ENCODE data around the gene GALP.
"Not testable (repeated sequence)": the region's sequence is repeated elsewhere in the genome, so short reads cannot be mapped to it uniquely, and the experiment has no call there.

Gene GALP

DNA sequence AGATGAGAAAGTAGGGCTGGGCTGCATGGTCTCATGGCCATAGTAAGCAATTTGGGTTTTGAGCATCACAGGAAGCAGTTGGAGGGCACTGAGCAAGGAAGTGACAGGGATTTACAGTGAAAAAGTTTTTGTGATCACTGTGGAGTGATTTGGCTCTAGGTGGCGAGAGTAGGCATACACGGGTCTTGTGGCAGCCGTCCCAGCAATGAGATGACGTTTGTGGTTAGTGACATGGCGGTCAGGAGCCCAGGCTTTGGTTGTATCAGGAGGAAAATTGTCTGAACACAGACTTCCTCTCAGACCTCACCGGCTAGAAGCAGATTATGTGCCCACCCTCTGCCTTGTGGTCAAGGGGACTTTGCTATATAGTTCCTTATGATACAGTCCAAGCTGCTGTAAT lies 31.4 kb upstream of the GALP start:
- H3K36me3 ChIP-seq: peaks cover 10% of the 10 kb centered on the region
- no peak overlapping the region for H3K27ac ChIP-seq
- TF ChIP-seq, protein P1, sequence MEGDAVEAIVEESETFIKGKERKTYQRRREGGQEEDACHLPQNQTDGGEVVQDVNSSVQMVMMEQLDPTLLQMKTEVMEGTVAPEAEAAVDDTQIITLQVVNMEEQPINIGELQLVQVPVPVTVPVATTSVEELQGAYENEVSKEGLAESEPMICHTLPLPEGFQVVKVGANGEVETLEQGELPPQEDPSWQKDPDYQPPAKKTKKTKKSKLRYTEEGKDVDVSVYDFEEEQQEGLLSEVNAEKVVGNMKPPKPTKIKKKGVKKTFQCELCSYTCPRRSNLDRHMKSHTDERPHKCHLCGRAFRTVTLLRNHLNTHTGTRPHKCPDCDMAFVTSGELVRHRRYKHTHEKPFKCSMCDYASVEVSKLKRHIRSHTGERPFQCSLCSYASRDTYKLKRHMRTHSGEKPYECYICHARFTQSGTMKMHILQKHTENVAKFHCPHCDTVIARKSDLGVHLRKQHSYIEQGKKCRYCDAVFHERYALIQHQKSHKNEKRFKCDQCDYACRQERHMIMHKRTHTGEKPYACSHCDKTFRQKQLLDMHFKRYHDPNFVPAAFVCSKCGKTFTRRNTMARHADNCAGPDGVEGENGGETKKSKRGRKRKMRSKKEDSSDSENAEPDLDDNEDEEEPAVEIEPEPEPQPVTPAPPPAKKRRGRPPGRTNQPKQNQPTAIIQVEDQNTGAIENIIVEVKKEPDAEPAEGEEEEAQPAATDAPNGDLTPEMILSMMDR (IDR thresholded peaks at IDR 0.05): no peak
- H3K4me1 ChIP-seq (ENCODE audit: control insufficient read depth in 1 of 2, insufficient read depth in 1 of 2, low read depth in 1 of 2, low read length in 1 of 2): peaks cover 11 to 17% of the 10 kb centered on the region in 2 experiments
- H3K9me3 ChIP-seq: no peaks in the 10 kb centered on the region
- no peak overlapping the region for H3K4me3 ChIP-seq (ENCODE audit: low read depth in 1 of 2, low read length in 1 of 2)
- H3K27me3 ChIP-seq: no peaks in the 10 kb centered on the region

DNA sequence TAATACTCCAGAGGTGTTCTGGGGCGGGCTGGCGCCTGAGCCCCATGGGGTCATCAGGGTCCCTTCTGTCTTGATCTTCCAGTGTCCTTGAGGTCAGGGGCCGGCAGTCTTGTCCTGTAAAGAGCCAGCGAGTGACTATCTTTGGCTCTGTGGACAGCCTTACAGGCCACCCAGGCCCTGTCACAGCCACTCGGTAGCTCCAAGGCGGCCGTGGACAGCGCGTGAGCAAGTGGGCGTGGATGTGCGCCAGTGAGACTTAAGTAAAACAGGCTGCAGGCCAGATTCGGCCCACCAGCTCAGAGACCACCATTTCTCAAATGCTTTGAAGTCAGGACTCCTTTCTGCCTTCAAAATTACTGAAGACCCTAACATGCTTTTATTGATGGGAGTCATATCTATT lies 31.0 kb upstream of the GALP start:
- no peak overlapping the region for H3K27ac ChIP-seq
- peaks cover 10% of the 10 kb centered on the region for H3K36me3 ChIP-seq
- no peak overlapping the region for H3K4me3 ChIP-seq (ENCODE audit: low read depth in 1 of 2, low read length in 1 of 2)
- TF ChIP-seq, protein P1 (IDR thresholded peaks at IDR 0.05): no peak
- H3K4me1 ChIP-seq (ENCODE audit: control insufficient read depth in 1 of 2, insufficient read depth in 1 of 2, low read depth in 1 of 2, low read length in 1 of 2): peaks cover 7 to 13% of the 10 kb centered on the region in 2 experiments
- no peaks in the 10 kb centered on the region for H3K27me3 ChIP-seq
- H3K9me3 ChIP-seq: no peaks in the 10 kb centered on the region

DNA sequence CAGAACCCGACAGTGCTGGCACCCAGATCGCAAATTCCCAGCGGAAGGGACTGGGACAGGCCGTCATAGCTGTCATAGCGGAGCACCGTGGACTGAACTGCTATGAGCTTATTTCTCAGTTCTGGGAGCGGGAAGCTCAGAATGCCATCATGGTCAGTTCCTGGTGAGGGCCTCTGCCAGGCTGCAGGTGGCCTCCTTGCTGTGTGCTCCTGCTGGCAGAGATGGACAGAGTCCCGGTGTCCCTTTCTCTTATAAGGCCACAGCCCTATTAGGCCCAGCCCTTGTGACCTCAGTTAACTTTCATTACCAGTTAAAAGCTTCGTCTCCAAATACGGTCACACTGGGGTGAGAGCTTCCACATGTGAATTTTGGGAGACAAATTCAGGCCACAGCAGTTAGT lies 30.1 kb upstream of the GALP start:
- no peak overlapping the region for H3K27ac ChIP-seq
- H3K36me3 ChIP-seq: peaks cover 10% of the 10 kb centered on the region
- H3K9me3 ChIP-seq: no peaks in the 10 kb centered on the region
- TF ChIP-seq, protein P1 (IDR thresholded peaks at IDR 0.05): no peak
- no peaks in the 10 kb centered on the region for H3K27me3 ChIP-seq
- peaks cover 0 to 6% of the 10 kb centered on the region in 2 experiments for H3K4me1 ChIP-seq (ENCODE audit: control insufficient read depth in 1 of 2, insufficient read depth in 1 of 2, low read depth in 1 of 2, low read length in 1 of 2)
- H3K4me3 ChIP-seq (ENCODE audit: low read depth in 1 of 2, low read length in 1 of 2): no peak overlapping the region

DNA sequence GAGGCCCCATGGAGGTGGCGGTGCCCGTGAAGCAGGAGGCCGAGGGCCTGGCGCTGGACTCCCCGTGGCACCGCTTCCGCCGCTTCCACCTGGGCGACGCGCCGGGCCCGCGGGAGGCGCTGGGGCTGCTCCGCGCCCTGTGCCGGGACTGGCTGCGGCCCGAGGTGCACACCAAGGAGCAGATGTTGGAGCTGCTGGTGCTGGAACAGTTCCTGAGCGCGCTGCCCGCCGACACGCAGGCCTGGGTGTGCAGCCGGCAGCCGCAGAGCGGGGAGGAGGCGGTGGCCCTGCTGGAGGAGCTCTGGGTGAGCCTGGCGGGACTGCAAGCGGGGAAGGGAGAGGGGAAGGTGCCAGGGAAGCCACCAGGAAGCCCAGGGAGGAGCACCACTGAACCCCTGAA lies 28.9 kb upstream of the GALP start:
- Histone ChIP-seq H3K27me3 (no peaks in the 10 kb centered on the region), H3K4me1 (ENCODE audit: control insufficient read depth in 1 of 2, insufficient read depth in 1 of 2, low read depth in 1 of 2, low read length in 1 of 2) (no peaks in the 10 kb centered on the region), H3K27ac (no peak overlapping the region), H3K9me3 (no peaks in the 10 kb centered on the region), H3K4me3 (ENCODE audit: low read depth in 1 of 2, low read length in 1 of 2) (no peak overlapping the region), H3K36me3 (peaks cover 10% of the 10 kb centered on the region)
- TF ChIP-seq, protein P1 (IDR thresholded peaks at IDR 0.05): no peak

DNA sequence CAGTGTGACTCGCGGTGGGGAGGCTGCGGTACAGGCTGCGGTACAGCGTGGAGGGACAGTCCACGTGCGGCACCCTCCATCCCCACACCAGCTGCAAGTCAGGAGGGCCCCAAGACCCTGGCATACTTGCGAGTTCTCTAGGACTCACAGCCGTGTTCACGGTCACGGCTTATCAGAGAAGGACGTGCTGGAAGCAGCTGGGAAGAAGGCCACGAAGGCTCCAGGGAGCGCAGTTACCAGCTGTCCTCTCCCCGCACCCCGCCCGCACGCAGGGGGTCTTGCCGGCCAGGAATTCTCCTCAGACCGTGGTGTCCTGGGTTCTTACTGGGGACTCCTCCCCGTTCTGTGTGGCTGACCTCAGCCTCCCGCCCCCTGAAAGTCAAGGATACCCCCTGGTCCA lies 28.5 kb upstream of the GALP start:
- no peaks in the 10 kb centered on the region for H3K9me3 ChIP-seq
- H3K4me3 ChIP-seq (ENCODE audit: low read depth in 1 of 2, low read length in 1 of 2): no peak overlapping the region
- TF ChIP-seq, protein P1 (IDR thresholded peaks at IDR 0.05): no peak
- H3K27me3 ChIP-seq: no peaks in the 10 kb centered on the region
- no peak overlapping the region for H3K27ac ChIP-seq
- peaks cover 10% of the 10 kb centered on the region for H3K36me3 ChIP-seq
- H3K4me1 ChIP-seq (ENCODE audit: control insufficient read depth in 1 of 2, insufficient read depth in 1 of 2, low read depth in 1 of 2, low read length in 1 of 2): no peaks in the 10 kb centered on the region

DNA sequence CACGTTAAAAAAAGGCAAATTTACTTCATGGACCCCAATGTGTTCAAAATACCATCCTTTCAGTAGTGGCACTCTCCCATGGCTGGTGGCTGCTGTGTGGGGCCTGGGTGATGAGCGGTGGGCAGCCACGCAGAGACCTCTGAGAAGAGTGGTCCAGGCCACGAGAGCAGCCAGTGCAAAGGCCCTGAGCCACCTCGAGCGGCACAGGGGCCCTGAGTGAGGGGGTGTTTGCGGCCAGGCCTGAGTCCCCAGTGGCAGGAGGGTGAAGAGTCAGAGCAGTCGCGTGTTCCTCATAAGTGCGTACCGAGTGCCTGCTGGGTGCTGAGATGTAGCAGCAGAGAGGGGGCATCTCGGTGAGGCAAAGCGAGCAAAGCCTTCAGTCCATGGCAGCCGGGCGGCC lies 27.7 kb upstream of the GALP start:
- TF ChIP-seq, protein P1 (IDR thresholded peaks at IDR 0.05): no peak
- Histone ChIP-seq H3K4me1 (ENCODE audit: control insufficient read depth in 1 of 2, insufficient read depth in 1 of 2, low read depth in 1 of 2, low read length in 1 of 2) (no peaks in the 10 kb centered on the region), H3K4me3 (ENCODE audit: low read depth in 1 of 2, low read length in 1 of 2) (no peak overlapping the region), H3K9me3 (no peaks in the 10 kb centered on the region), H3K27ac (no peak overlapping the region), H3K36me3 (peaks cover 10% of the 10 kb centered on the region), H3K27me3 (no peaks in the 10 kb centered on the region)

DNA sequence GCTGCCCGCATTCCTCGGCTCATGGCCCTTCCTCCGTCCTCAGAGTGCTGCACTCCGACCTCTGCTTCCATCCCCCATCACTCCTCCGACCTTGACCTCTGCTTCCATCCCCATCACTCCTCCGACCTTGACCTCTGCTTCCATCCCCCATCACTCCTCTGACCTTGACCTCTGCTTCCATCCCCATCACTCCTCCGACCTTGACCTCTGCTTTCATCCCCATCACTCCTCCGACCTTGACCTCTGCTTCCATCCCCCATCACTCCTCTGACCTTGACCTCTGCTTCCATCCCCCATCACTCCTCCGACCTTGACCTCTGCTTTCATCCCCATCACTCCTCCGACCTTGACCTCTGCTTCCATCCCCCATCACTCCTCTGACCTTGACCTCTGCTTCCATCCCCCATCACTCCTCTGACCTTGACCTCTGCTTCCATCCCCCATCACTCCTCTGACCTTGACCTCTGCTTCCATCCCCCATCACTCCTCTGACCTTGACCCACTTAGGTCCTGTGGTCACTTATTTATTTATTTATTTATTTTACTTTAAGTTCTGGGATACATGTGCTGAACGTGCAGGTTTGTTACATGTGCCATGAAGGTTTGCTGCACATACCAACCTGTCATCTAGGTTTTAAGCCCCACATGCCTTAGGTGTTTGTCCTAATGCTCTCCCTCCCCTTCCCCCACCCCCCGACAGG lies 26.7 kb upstream of the GALP start:
- not testable (repeated sequence) for H3K4me1 ChIP-seq (ENCODE audit: control insufficient read depth in 1 of 2, insufficient read depth in 1 of 2, low read depth in 1 of 2, low read length in 1 of 2); H3K27ac ChIP-seq; H3K27me3 ChIP-seq; H3K9me3 ChIP-seq; H3K4me3 ChIP-seq (ENCODE audit: low read depth in 1 of 2, low read length in 1 of 2)
- peaks cover 10% of the 10 kb centered on the region for H3K36me3 ChIP-seq
